Diencephalon (tissue), 1 donor: ENCODE measurements around the gene MCU. TPM values are rescaled to one million over a fixed set of nuclear protein-coding genes. Genes with fewer than 3 reads are reported as not detected.

ENCODE experiments used
- small RNA-seq: library from RNA; depleted of rRNA; stranded (forward); fragments of <200 nt; gene quantifications from one replicate; pipeline ENCODE3, GENCODE V24; 2014
- total RNA-seq: library from RNA; depleted of rRNA; stranded (reverse); fragments of >200 nt; gene quantifications from one replicate; pipeline ENCODE4 v1.2.3, GENCODE V29; 2014

The MCU gene, protein sequence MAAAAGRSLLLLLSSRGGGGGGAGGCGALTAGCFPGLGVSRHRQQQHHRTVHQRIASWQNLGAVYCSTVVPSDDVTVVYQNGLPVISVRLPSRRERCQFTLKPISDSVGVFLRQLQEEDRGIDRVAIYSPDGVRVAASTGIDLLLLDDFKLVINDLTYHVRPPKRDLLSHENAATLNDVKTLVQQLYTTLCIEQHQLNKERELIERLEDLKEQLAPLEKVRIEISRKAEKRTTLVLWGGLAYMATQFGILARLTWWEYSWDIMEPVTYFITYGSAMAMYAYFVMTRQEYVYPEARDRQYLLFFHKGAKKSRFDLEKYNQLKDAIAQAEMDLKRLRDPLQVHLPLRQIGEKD
- 37.1 TPM for total RNA-seq

DNA sequence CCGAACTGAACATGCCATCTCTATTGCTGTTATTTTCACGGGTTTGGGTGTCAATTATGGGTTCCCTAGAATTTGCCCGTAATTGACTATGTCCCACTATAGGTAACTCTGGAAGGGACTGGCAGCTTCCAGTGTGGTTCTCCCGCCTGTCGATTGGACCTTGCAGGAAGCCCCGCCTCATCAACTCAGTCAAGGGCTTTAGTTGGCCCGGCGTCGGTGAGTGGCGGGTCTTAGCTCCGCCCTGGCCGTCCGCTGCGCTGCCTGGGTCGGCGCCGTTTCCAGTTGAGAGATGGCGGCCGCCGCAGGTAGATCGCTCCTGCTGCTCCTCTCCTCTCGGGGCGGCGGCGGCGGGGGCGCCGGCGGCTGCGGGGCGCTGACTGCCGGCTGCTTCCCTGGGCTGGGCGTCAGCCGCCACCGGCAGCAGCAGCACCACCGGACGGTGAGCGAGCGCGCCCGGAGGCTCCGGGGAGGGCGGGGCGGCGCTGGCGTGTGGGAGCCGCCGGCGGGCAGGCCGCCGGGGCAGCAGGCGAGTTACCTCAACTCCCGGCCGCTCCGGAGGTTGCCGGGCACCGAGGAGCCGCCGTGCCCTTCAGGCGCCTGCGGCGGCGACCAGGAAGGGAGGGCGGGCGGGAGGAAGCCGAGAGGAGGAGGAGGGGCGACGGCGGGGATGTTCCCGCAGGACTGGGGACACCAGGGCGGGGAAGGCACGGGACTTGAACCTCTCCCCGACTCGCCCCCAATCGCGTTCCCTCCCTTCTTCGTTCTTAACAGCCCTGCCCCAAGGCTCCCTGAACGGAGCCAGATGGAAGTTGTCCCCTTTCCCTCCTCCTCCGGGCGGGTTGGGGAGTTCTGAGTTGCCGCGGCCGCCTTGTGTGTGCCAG, at the start of gene MCU:
TSS of gene MCU (plus strand) at position 281 of the 881 bp plus-strand sequence. CDS start at position 290, 9 bp downstream.

DNA sequence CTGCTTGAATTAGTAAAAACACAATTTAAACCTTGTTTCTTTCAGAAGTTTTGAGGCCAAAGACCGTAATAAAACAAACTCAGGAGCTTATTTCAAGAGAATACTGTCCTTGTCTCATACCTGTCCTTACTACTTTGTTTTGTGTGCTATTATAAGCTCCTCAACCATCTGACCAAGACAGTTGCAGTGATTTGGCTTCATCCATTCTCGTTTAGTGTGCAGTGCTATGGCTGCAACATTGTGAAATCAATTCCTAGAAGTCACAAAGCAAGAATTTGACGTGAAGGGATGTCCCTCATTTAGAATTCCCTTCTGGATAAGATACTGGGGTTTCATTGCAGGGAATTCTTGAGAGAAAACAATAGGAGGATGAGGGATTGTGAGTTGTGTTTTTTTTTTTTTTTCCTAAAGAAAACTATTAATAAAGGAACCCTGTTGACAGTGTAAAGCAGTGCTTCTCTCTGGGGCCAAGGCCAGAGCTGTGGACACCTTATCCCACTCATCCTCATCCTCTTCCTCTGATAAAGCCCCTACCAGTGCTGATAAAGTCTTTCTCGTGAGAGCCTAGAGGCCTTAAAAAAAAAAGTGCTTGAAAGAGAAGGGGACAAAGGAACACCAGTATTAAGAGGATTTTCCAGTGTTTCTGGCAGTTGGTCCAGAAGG, 201.3 kb downstream of the MCU start, which contains the start of gene OIT3:
TSS of gene OIT3 (plus strand) at position 604 of the 663 bp plus-strand sequence. CDS start 60 bp downstream, outside the sequence.

Small RNA genes within 50 kb of the gene (small RNA-seq; reads per million reads assigned to genes)
- gene MIR4676 (not detected), gene RF00019 (not detected)

Other genes starting within 250 kb of the MCU start
- gene MICU1, start 66.1 kb upstream of the MCU start, total RNA-seq: 50.5 TPM
- 0.92 TPM for gene OIT3, start 201.6 kb downstream of the MCU start, total RNA-seq